Stomach (tissue), 4 donors: ENCODE data around the gene WFS1.

ENCODE experiments used
- CTCF ChIP-seq, 7 experiments: fragments of 450-650 bp in 4 of 7; fragments of 200-600 bp in 3 of 7; sonication (generic) in 3 of 7; IDR thresholded peaks; one replicate each; pipeline ENCODE4 v1.5.1; 2016 to 2019; ENCODE audit warnings: antibody characterized with exemption in 7 of 7, control low read depth in 2 of 7, mild to moderate bottlenecking in 1 of 7
- EP300 ChIP-seq: sonication (generic); formaldehyde crosslinking; IDR thresholded peaks from one replicate; pipeline ENCODE4 v1.6.1; 2017; ENCODE audit warnings: antibody characterized with exemption
- POLR2A ChIP-seq, 4 donors: fragments of 450-650 bp; IDR thresholded peaks; one replicate each; pipeline ENCODE4 v1.6.1; 2016; ENCODE audit warnings: antibody characterized with exemption in 4 of 4, control low read depth in 2 of 4, mild to moderate bottlenecking in 1 of 4, moderate library complexity in 1 of 4
- POLR2AphosphoS5 ChIP-seq, 3 donors: sonication (generic); formaldehyde crosslinking; IDR thresholded peaks; one replicate each; pipeline ENCODE4 v1.6.1; 2016; ENCODE audit warnings: antibody characterized with exemption in 3 of 3

GRCh38 chr4:6301051-6301731 is 31.5 kb downstream of the WFS1 start:
- TF ChIP-seq POLR2A (IDR thresholded peaks at IDR 0.05) (no peak), CTCF (IDR thresholded peaks at IDR 0.05) (no peak), EP300 (no peak), POLR2AphosphoS5 (IDR thresholded peaks at IDR 0.05) (no peak)
